HG03558 (cell line): ENCODE results near the gene PLEKHM2.

Experiments
- ATAC-seq: cut with Tn5 transposase; IDR thresholded peaks from one replicate; pipeline ENCODE4 v1.9.1; 2021; ENCODE audit warnings: moderate number of reproducible peaks; ENCODE audit not compliant: unreplicated experiment; ENCODE audit errors: extremely low read depth

The PLEKHM2 gene

GRCh38 chr1:15777909-15778707 lies 94.0 kb downstream of the PLEKHM2 start:
- ATAC-seq: no peak
